HEK293 (cell line): ENCODE measurements around the gene COQ10A.

Source experiments
- CTCF ChIA-PET: fragments of 350-600 bp; formaldehyde crosslinking; extraction: SDS; loops from one replicate; lab custom pipeline; 2021; ENCODE audit warnings: antibody characterized with exemption; lab: Yijun Ruan, JAX
- POLR2A ChIA-PET: fragments of 300-600 bp; formaldehyde crosslinking; extraction: SDS; loops from one replicate; lab custom pipeline; 2020; ENCODE audit warnings: antibody characterized with exemption, inconsistent platforms; lab: Yijun Ruan, JAX
- H3K27ac ChIP-seq: fragments of 200-500 bp; sonication (Bioruptor generic); 2 replicates; pipeline ENCODE4 v1.5.1; 2014; ENCODE audit warnings: low read depth, low read length, control low read depth, inconsistent platforms; ENCODE audit errors: extremely low read depth
- H3K36me3 ChIP-seq, 2 experiments: fragments of 200-500 bp in 1 of 2; sonication (Bioruptor generic) in 1 of 2; 1 replicate in 1 of 2; 2 replicates in 1 of 2; pipeline ENCODE4 v1.5.1; 2014 to 2017; ENCODE audit warnings: inconsistent platforms in 2 of 2, low read length in 2 of 2; ENCODE audit not compliant: control insufficient read depth in 2 of 2, insufficient read depth in 1 of 2
- H3K4me1 ChIP-seq: fragments of 200-500 bp; sonication (Bioruptor generic); 2 replicates; pipeline ENCODE4 v1.5.1; 2014; ENCODE audit warnings: mild to moderate bottlenecking, low read length, inconsistent platforms; ENCODE audit not compliant: control insufficient read depth, insufficient read depth
- H3K4me3 ChIP-seq: 2 replicates; pipeline ENCODE4 v1.5.1; 2011; ENCODE audit warnings: low read depth, mild to moderate bottlenecking, control low read depth, low read length, moderate library complexity
- H3K9me3 ChIP-seq: fragments of 200-500 bp; sonication (Bioruptor generic); 2 replicates; pipeline ENCODE4 v1.5.1; 2014; ENCODE audit warnings: low read depth, low read length, inconsistent platforms; ENCODE audit not compliant: control insufficient read depth, insufficient read depth
- CTCF ChIP-seq: fragments of 450-650 bp; formaldehyde crosslinking; IDR thresholded peaks from 2 replicates; pipeline ENCODE4 v1.5.1; 2016; ENCODE audit warnings: missing biosample characterization, missing genetic modification characterization
- GLI4 ChIP-seq: fragments of 450-650 bp; formaldehyde crosslinking; IDR thresholded peaks from 2 replicates; pipeline ENCODE4 v1.5.1; 2016; ENCODE audit warnings: missing biosample characterization, missing genetic modification characterization
- HOXA7 ChIP-seq: sonication (generic); formaldehyde crosslinking; IDR thresholded peaks from 2 replicates; pipeline ENCODE4 v1.8.1; 2022; ENCODE audit warnings: missing genetic modification reagents, borderline replicate concordance
- HOXD13 ChIP-seq: sonication (generic); formaldehyde crosslinking; IDR thresholded peaks from 2 replicates; pipeline ENCODE4 v1.8.0; 2022; ENCODE audit warnings: missing genetic modification reagents, borderline replicate concordance
- KLF16 ChIP-seq: fragments of 450-650 bp; formaldehyde crosslinking; IDR thresholded peaks from 2 replicates; pipeline ENCODE4 v1.5.1; 2017; ENCODE audit warnings: missing biosample characterization, missing genetic modification characterization
- SP3 ChIP-seq: fragments of 450-650 bp; formaldehyde crosslinking; IDR thresholded peaks from 2 replicates; pipeline ENCODE4 v1.5.1; 2016; ENCODE audit warnings: missing biosample characterization, missing genetic modification characterization
- SP7 ChIP-seq: fragments of 450-650 bp; formaldehyde crosslinking; IDR thresholded peaks from 2 replicates; pipeline ENCODE4 v1.5.1; 2016; ENCODE audit warnings: missing biosample characterization, missing genetic modification characterization
- ZBTB10 ChIP-seq: fragments of 450-650 bp; formaldehyde crosslinking; IDR thresholded peaks from 2 replicates; pipeline ENCODE4 v1.5.1; 2016; ENCODE audit warnings: missing biosample characterization, missing genetic modification characterization
- ZBTB7A ChIP-seq: fragments of 450-650 bp; formaldehyde crosslinking; IDR thresholded peaks from 2 replicates; pipeline ENCODE4 v1.5.1; 2016; ENCODE audit warnings: low read depth, missing biosample characterization, missing genetic modification characterization
- ZFHX2 ChIP-seq: fragments of 450-650 bp; formaldehyde crosslinking; conservative IDR thresholded peaks from 2 replicates; pipeline ENCODE4 v1.5.1; 2016; ENCODE audit warnings: missing biosample characterization, missing genetic modification characterization
- ZFP37 ChIP-seq: fragments of 450-650 bp; formaldehyde crosslinking; IDR thresholded peaks from 2 replicates; pipeline ENCODE4 v1.5.1; 2016; ENCODE audit warnings: missing biosample characterization, missing genetic modification characterization
- ZIC2 ChIP-seq: fragments of 450-650 bp; formaldehyde crosslinking; IDR thresholded peaks from 2 replicates; pipeline ENCODE4 v1.5.1; 2016; ENCODE audit warnings: missing biosample characterization, missing genetic modification characterization
- ZNF138 ChIP-seq: fragments of 450-650 bp; formaldehyde crosslinking; IDR thresholded peaks from 2 replicates; pipeline ENCODE4 v1.5.1; 2016; ENCODE audit warnings: missing biosample characterization, missing genetic modification characterization, borderline replicate concordance
- ZNF146 ChIP-seq: fragments of 450-650 bp; formaldehyde crosslinking; IDR thresholded peaks from 2 replicates; pipeline ENCODE4 v1.5.1; 2016; ENCODE audit warnings: missing biosample characterization, missing genetic modification characterization
- ZNF169 ChIP-seq: fragments of 450-650 bp; formaldehyde crosslinking; IDR thresholded peaks from 2 replicates; pipeline ENCODE4 v1.5.1; 2016; ENCODE audit warnings: missing biosample characterization, missing genetic modification characterization
- ZNF2 ChIP-seq: fragments of 450-650 bp; formaldehyde crosslinking; IDR thresholded peaks from 2 replicates; pipeline ENCODE4 v1.5.1; 2016; ENCODE audit warnings: missing biosample characterization, missing genetic modification characterization
- ZNF324 ChIP-seq: fragments of 450-650 bp; formaldehyde crosslinking; IDR thresholded peaks from 2 replicates; pipeline ENCODE4 v1.5.1; 2016; ENCODE audit warnings: missing biosample characterization, missing genetic modification characterization
- ZNF350 ChIP-seq: fragments of 450-650 bp; formaldehyde crosslinking; IDR thresholded peaks from 2 replicates; pipeline ENCODE4 v1.5.0; 2017; ENCODE audit warnings: missing biosample characterization, mild to moderate bottlenecking, missing genetic modification characterization
- ZNF37A ChIP-seq: fragments of 450-650 bp; IDR thresholded peaks from 2 replicates; pipeline ENCODE4 v1.5.1; 2018; ENCODE audit warnings: missing biosample characterization, missing genetic modification characterization
- ZNF423 ChIP-seq: fragments of 450-650 bp; formaldehyde crosslinking; IDR thresholded peaks from 2 replicates; pipeline ENCODE4 v1.5.1; 2016; ENCODE audit warnings: missing biosample characterization, missing genetic modification characterization
- ZNF549 ChIP-seq: fragments of 450-650 bp; IDR thresholded peaks from 2 replicates; pipeline ENCODE4 v1.5.1; 2018; ENCODE audit warnings: missing biosample characterization, missing genetic modification characterization, mild to moderate bottlenecking, inconsistent platforms, moderate library complexity
- ZNF561 ChIP-seq: fragments of 450-650 bp; IDR thresholded peaks from 2 replicates; pipeline ENCODE4 v1.5.1; 2018; ENCODE audit warnings: missing biosample characterization, missing genetic modification characterization, borderline replicate concordance
- ZNF610 ChIP-seq: fragments of 450-650 bp; formaldehyde crosslinking; IDR thresholded peaks from 2 replicates; pipeline ENCODE4 v1.5.1; 2016; ENCODE audit warnings: missing biosample characterization, missing genetic modification characterization, borderline replicate concordance
- ZNF621 ChIP-seq: fragments of 450-650 bp; formaldehyde crosslinking; IDR thresholded peaks from 2 replicates; pipeline ENCODE4 v1.5.1; 2017; ENCODE audit warnings: missing biosample characterization, missing genetic modification characterization
- ZNF701 ChIP-seq: fragments of 450-650 bp; formaldehyde crosslinking; IDR thresholded peaks from 2 replicates; pipeline ENCODE4 v1.5.1; 2016; ENCODE audit warnings: missing biosample characterization, missing genetic modification characterization
- ZNF707 ChIP-seq: fragments of 450-650 bp; formaldehyde crosslinking; IDR thresholded peaks from 2 replicates; pipeline ENCODE4 v1.5.1; 2016; ENCODE audit warnings: missing biosample characterization, missing genetic modification characterization
- ZNF76 ChIP-seq: fragments of 450-650 bp; formaldehyde crosslinking; IDR thresholded peaks from 2 replicates; pipeline ENCODE4; 2016; ENCODE audit warnings: low read depth, missing biosample characterization, missing genetic modification characterization, borderline replicate concordance
- ZNF837 ChIP-seq: fragments of 450-650 bp; formaldehyde crosslinking; IDR thresholded peaks from 2 replicates; pipeline ENCODE4 v1.5.1; 2016; ENCODE audit warnings: missing biosample characterization, missing genetic modification characterization
- TF ChIP-seq, protein P1 (sequence below): sonication (generic); formaldehyde crosslinking; IDR thresholded peaks from 2 replicates; pipeline ENCODE4 v1.8.1; 2022; ENCODE audit warnings: mild to moderate bottlenecking, moderate library complexity, missing genetic modification reagents
- TF ChIP-seq, protein P2 (sequence below): fragments of 450-650 bp; formaldehyde crosslinking; IDR thresholded peaks from 2 replicates; pipeline ENCODE4 v1.5.1; 2016; ENCODE audit warnings: missing biosample characterization, missing genetic modification characterization
- TF ChIP-seq, protein P3 (sequence below): fragments of 450-650 bp; formaldehyde crosslinking; IDR thresholded peaks from 2 replicates; pipeline ENCODE4 v1.5.1; 2016; ENCODE audit warnings: missing biosample characterization, missing genetic modification characterization

The COQ10A gene

DNA sequence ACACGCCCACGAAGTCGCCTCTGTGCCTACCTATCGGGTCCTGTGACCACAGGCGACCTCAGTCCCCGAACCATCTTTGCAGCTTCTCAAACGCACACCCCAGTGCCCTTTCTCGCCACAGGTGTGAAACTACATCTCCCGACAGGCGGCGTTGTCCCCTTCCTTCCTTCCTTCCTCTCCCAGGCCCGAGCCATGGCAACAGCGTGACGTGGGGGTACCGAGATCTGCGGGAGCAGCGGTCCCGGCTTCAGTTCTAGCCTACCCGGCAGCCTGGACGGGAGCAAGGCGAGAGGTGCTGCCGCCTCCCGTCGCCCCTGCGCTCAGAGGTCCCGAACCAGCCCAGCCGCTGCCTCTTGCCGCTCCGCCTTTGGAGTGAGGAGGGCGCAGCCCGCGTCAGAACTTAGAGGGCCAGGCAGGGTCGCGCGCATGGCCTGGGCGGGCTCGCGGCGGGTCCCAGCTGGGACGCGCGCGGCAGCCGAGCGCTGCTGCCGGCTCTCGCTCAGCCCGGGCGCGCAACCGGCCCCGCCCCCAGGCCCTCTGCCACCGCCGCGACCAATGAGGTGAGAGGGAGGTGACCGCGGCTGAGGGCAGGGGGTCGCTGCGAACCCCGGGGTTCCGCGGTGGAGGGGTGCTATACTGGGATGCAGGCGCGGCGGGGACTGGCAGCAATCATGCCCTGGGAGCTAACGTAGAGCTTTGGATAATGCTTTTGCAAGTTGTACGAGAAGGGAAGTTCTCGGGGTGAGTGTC, at the start of gene COQ10A:
Gene COQ10A (plus strand): TSS at position 250 of the 750 bp plus-strand sequence. CDS start 177 bp downstream, at position 427.
- no peaks in the 10 kb centered on the region for H3K9me3 ChIP-seq
- CTCF ChIA-PET = interaction anchor here (0.6 to 1.7 kb wide), 19 partner anchors 9 to 293 kb away, joined by 3 to 6 read pairs (median 3); partner anchors contain the start of genes ANKRD52 and RAB5B
- H3K27ac ChIP-seq = peak within 1 kb of the TSS; percentile 62; the same call in 1 of the 2 replicates
- no peaks in the 10 kb centered on the region; the same call in 1 of the 2 replicates for H3K4me1 ChIP-seq
- H3K36me3 ChIP-seq = peaks cover 5 to 32% of the 10 kb centered on the region in 2 experiments
- H3K4me3 ChIP-seq = peak within 1 kb of the TSS; percentile 65
- POLR2A ChIA-PET = interaction anchor here (0.6 to 2.9 kb wide), 14 partner anchors 9 to 370 kb away, joined by 3 to 26 read pairs (median 4); partner anchors contain the start of genes ANKRD52, CNPY2, RBMS2 and RNF41
- no peak for TF ChIP-seq ZNF37A (tag by site-specific recombination)
- TF ChIP-seq SP3 (tag by site-specific recombination) = peak; percentile 64
- TF ChIP-seq GLI4 (tag by site-specific recombination) = peak; percentile 78; the same call in 1 of the 2 replicates
- no peak for TF ChIP-seq ZNF549 (tag by site-specific recombination)
- TF ChIP-seq, protein P1, sequence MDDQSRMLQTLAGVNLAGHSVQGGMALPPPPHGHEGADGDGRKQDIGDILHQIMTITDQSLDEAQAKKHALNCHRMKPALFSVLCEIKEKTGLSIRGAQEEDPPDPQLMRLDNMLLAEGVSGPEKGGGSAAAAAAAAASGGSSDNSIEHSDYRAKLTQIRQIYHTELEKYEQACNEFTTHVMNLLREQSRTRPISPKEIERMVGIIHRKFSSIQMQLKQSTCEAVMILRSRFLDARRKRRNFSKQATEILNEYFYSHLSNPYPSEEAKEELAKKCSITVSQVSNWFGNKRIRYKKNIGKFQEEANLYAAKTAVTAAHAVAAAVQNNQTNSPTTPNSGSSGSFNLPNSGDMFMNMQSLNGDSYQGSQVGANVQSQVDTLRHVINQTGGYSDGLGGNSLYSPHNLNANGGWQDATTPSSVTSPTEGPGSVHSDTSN (CRISPR knock-in tag) = peak; percentile 86
- peak; percentile 74 for TF ChIP-seq ZIC2
- no peak for TF ChIP-seq ZNF138 (tag by site-specific recombination)
- TF ChIP-seq ZNF707 (tag by site-specific recombination) = no peak
- TF ChIP-seq ZNF561 (tag by site-specific recombination) = peak; percentile 85
- no peak for TF ChIP-seq HOXA7 (CRISPR knock-in tag)
- peak; percentile 91 for TF ChIP-seq ZBTB10 (tag by site-specific recombination)
- TF ChIP-seq ZNF837 (tag by site-specific recombination) = no peak
- no peak for TF ChIP-seq ZNF169 (tag by site-specific recombination)
- TF ChIP-seq ZNF146 (tag by site-specific recombination) = peak; percentile 31; the same call in 1 of the 2 replicates
- peak; percentile 87 for TF ChIP-seq SP7 (tag by site-specific recombination)
- TF ChIP-seq, protein P2, sequence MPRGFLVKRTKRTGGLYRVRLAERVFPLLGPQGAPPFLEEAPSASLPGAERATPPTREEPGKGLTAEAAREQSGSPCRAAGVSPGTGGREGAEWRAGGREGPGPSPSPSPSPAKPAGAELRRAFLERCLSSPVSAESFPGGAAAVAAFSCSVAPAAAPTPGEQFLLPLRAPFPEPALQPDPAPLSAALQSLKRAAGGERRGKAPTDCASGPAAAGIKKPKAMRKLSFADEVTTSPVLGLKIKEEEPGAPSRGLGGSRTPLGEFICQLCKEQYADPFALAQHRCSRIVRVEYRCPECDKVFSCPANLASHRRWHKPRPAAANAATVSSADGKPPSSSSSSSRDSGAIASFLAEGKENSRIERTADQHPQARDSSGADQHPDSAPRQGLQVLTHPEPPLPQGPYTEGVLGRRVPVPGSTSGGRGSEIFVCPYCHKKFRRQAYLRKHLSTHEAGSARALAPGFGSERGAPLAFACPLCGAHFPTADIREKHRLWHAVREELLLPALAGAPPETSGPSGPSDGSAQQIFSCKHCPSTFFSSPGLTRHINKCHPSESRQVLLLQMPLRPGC (tag by site-specific recombination) = 0 out of 2 replicates have a peak, but pooled peaks have one; percentile 30
- TF ChIP-seq ZBTB7A (tag by site-specific recombination) = peak; percentile 74
- TF ChIP-seq, protein P3, sequence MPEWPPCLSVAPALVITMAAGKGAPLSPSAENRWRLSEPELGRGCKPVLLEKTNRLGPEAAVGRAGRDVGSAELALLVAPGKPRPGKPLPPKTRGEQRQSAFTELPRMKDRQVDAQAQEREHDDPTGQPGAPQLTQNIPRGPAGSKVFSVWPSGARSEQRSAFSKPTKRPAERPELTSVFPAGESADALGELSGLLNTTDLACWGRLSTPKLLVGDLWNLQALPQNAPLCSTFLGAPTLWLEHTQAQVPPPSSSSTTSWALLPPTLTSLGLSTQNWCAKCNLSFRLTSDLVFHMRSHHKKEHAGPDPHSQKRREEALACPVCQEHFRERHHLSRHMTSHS (tag by site-specific recombination) = no peak
- TF ChIP-seq ZNF701 (tag by site-specific recombination) = no peak
- TF ChIP-seq ZFHX2 (tag by site-specific recombination) = peak; percentile 31; the same call in 1 of the 2 replicates
- TF ChIP-seq ZNF2 (tag by site-specific recombination) = peak; percentile 95
- peak; percentile 92 for TF ChIP-seq ZNF76
- peak; percentile 91 for TF ChIP-seq ZNF423
- TF ChIP-seq ZNF350 (tag by site-specific recombination) = no peak
- TF ChIP-seq ZFP37 (tag by site-specific recombination) = peak; percentile 78; the same call in 1 of the 2 replicates
- TF ChIP-seq CTCF (tag by site-specific recombination) = peak; percentile 98
- TF ChIP-seq ZNF621 (tag by site-specific recombination) = no peak
- TF ChIP-seq ZNF610 = peak; percentile 93
- TF ChIP-seq ZNF324 (tag by site-specific recombination) = peak; percentile 78
- TF ChIP-seq KLF16 (tag by site-specific recombination) = 0 out of 2 replicates have a peak, but pooled peaks have one; percentile 60
- no peak for TF ChIP-seq HOXD13 (CRISPR knock-in tag)
